GM12878 (cell line): ENCODE results near the gene GALNT16. TPM values are rescaled to one million over a fixed set of nuclear protein-coding genes. Genes with fewer than 3 reads are reported as not detected.

Experiments
- ATAC-seq: fragments of 200-7000 bp; cut with Tn5 transposase; 3 replicates; pipeline ENCODE4 v1.9.1; 2020; ENCODE audit warnings: mild to moderate bottlenecking, moderate library complexity
- BruUV-seq: library from RNA; stranded (reverse); fragments of 400-500 nt; replicated peaks from 2 replicates; lab custom pipeline; 2021; lab: Mats Ljungman, UMichigan
- CTCF ChIA-PET: fragments of 300-600 bp; sonication (Branson Sonifier 250); formaldehyde crosslinking; extraction: SDS; loops from one replicate; lab custom pipeline; 2021; ENCODE audit warnings: inconsistent platforms; lab: Yijun Ruan, JAX
- POLR2A ChIA-PET: fragments of 350-600 bp; formaldehyde crosslinking; extraction: SDS; loops from one replicate; lab custom pipeline; 2021; ENCODE audit warnings: inconsistent platforms; lab: Charles Lee
- RAD21 ChIA-PET: fragments of 300-600 bp; sonication (Branson Sonifier 250); formaldehyde crosslinking; loops from one replicate; lab custom pipeline; 2023; ENCODE audit warnings: antibody characterized with exemption; ENCODE audit not compliant: unreplicated experiment; lab: Charles Lee
- SMC1A ChIA-PET: fragments of 300-600 bp; sonication (Branson Sonifier 250); formaldehyde crosslinking; loops from one replicate; lab custom pipeline; 2023; ENCODE audit not compliant: unreplicated experiment, uncharacterized antibody; lab: Charles Lee
- DNase-seq: peaks from one replicate; pipeline ENCODE4 v3.0.0-alpha.2; 2011; ENCODE audit warnings: low read depth, low spot score
- FAIRE-seq: peaks from 3 replicates; lab custom pipeline; 2011; peaks lifted over from hg19 to GRCh38; lab: Jason Lieb, UNC
- H2AFZ ChIP-seq: 2 replicates; pipeline ENCODE4 v1.6.0; 2011; ENCODE audit warnings: low read depth, low read length, control low read depth; ENCODE audit not compliant: control insufficient read depth
- H3K27ac ChIP-seq: 2 replicates; pipeline ENCODE4 v1.5.1; 2011; ENCODE audit warnings: control low read depth; ENCODE audit not compliant: control insufficient read depth, insufficient read depth
- H3K27me3 ChIP-seq, 2 experiments: replicated peaks in 1 of 2; 2 replicates each; pipeline versions ENCODE4 v1.6.0 to v1.6.1; 2011; ENCODE audit warnings: low read length in 1 of 2; ENCODE audit not compliant: control insufficient read depth in 2 of 2, insufficient read depth in 2 of 2
- H3K36me3 ChIP-seq, 2 experiments: 2 replicates each; pipeline ENCODE4 v1.5.1; 2011; ENCODE audit warnings: low read length in 1 of 2; ENCODE audit not compliant: control insufficient read depth in 2 of 2, insufficient read depth in 2 of 2
- H3K4me1 ChIP-seq: 2 replicates; pipeline ENCODE4 v1.6.1; 2011; ENCODE audit warnings: mild to moderate bottlenecking, low read length, moderate library complexity, mixed read lengths; ENCODE audit not compliant: control insufficient read depth, insufficient read depth
- H3K4me2 ChIP-seq: 2 replicates; pipeline ENCODE4 v1.6.0; 2011; ENCODE audit warnings: control low read depth; ENCODE audit not compliant: control insufficient read depth, insufficient read depth
- H3K4me3 ChIP-seq: fragments of 200-600 bp; sonication (generic); 2 replicates; pipeline ENCODE4 v1.5.1; 2016
- H3K79me2 ChIP-seq: 2 replicates; pipeline ENCODE4 v1.6.0; 2011; ENCODE audit warnings: low read length; ENCODE audit not compliant: control insufficient read depth, insufficient read depth
- H3K9ac ChIP-seq: 2 replicates; pipeline ENCODE4 v1.8.0; 2011; ENCODE audit warnings: low read length, control low read depth, mixed read lengths; ENCODE audit not compliant: control insufficient read depth, insufficient read depth
- H3K9me3 ChIP-seq: replicated peaks from 3 replicates; pipeline ENCODE4 v1.5.1; 2011; ENCODE audit warnings: mild to moderate bottlenecking, low read length; ENCODE audit not compliant: control insufficient read depth, insufficient read depth
- H4K20me1 ChIP-seq: 2 replicates; pipeline ENCODE4 v1.6.0; 2011; ENCODE audit not compliant: control insufficient read depth, insufficient read depth
- ATF3 ChIP-seq: IDR thresholded peaks from 2 replicates; pipeline ENCODE4 v1.6.1; 2011; ENCODE audit warnings: low read depth, mild to moderate bottlenecking, low read length, moderate library complexity, borderline replicate concordance; ENCODE audit errors: extremely low read depth
- DPF2 ChIP-seq: fragments of 450-650 bp; IDR thresholded peaks from 2 replicates; pipeline ENCODE4 v1.6.1; 2017; ENCODE audit warnings: mild to moderate bottlenecking
- E2F4 ChIP-seq: IDR thresholded peaks from 2 replicates; pipeline ENCODE4 v1.6.1; 2012; ENCODE audit warnings: low read depth, low read length, improper control_type of control experiment
- EZH2 ChIP-seq: IDR thresholded peaks from 2 replicates; pipeline ENCODE4 v1.6.1; 2012; ENCODE audit warnings: low read depth, mild to moderate bottlenecking, control low read depth, inconsistent platforms, low read length, borderline replicate concordance; ENCODE audit not compliant: control insufficient read depth
- FOXM1 ChIP-seq: IDR thresholded peaks from 2 replicates; pipeline ENCODE4 v1.6.1; 2012; ENCODE audit warnings: low read depth, mild to moderate bottlenecking, inconsistent platforms, low read length, moderate library complexity
- GABPA ChIP-seq: IDR thresholded peaks from 2 replicates; pipeline ENCODE4 v1.6.1; 2014; ENCODE audit warnings: antibody characterized with exemption, low read depth, mild to moderate bottlenecking, inconsistent platforms
- IRF4 ChIP-seq: IDR thresholded peaks from 2 replicates; pipeline ENCODE4 v1.6.1; 2011; ENCODE audit warnings: low read depth, low read length
- JUNB ChIP-seq: IDR thresholded peaks from 2 replicates; pipeline ENCODE4 v1.6.1; 2016; ENCODE audit warnings: antibody characterized with exemption, mild to moderate bottlenecking
- KDM1A ChIP-seq: fragments of 200-600 bp; sonication (generic); IDR thresholded peaks from 2 replicates; pipeline ENCODE4 v1.6.1; 2016; ENCODE audit warnings: borderline replicate concordance
- LARP7 ChIP-seq: fragments of 450-650 bp; IDR thresholded peaks from 2 replicates; pipeline ENCODE4 v1.6.1; 2017; ENCODE audit warnings: mild to moderate bottlenecking
- MEF2A ChIP-seq: IDR thresholded peaks from 2 replicates; pipeline ENCODE4 v1.6.1; 2011; ENCODE audit warnings: low read depth, mild to moderate bottlenecking, low read length, moderate library complexity; ENCODE audit not compliant: insufficient read depth
- MXI1 ChIP-seq: fragments of 150-350 bp; IDR thresholded peaks from 2 replicates; pipeline ENCODE4 v1.6.1; 2011; ENCODE audit warnings: low read depth, mild to moderate bottlenecking, inconsistent platforms, low read length, improper control_type of control experiment
- NRF1 ChIP-seq: conservative IDR thresholded peaks from 2 replicates; pipeline ENCODE4 v1.6.1; 2011; ENCODE audit warnings: mild to moderate bottlenecking, low read depth, low read length, improper control_type of control experiment
- PAX5 ChIP-seq: IDR thresholded peaks from 2 replicates; pipeline ENCODE4 v1.6.1; 2011; ENCODE audit warnings: low read depth, low read length, borderline replicate concordance
- RUNX3 ChIP-seq: IDR thresholded peaks from 2 replicates; pipeline ENCODE4 v1.6.1; 2012; ENCODE audit warnings: low read length, inconsistent platforms
- YY1 ChIP-seq: IDR thresholded peaks from 2 replicates; pipeline ENCODE4 v1.6.1; 2011; ENCODE audit warnings: low read depth, mild to moderate bottlenecking, low read length
- ZNF592 ChIP-seq: fragments of 450-650 bp; IDR thresholded peaks from 2 replicates; pipeline ENCODE4 v1.6.1; 2017; ENCODE audit warnings: mild to moderate bottlenecking, moderate library complexity
- WGBS: methylation state at CpG from one replicate; pipeline ENCODE4 v1.1.6; 2016; ENCODE audit warnings: low lambda C conversion rate; ENCODE audit not compliant: insufficient replicate concordance, insufficient coverage; ENCODE audit errors: missing lambda C conversion rate; 5-methylcytosine and 5-hydroxymethylcytosine counted together
- in situ Hi-C: fragments of 300-500 bp; cut with MboI; formaldehyde crosslinking; loops from 9 replicates; pipeline ENCODE4 v1.14.3; 2018; ENCODE audit warnings: mixed read lengths
- intact Hi-C: fragments of 100-400 bp; cut with micrococcal nuclease; formaldehyde crosslinking; loops from one replicate; pipeline ENCODE4 v1.14.2; 2022; ENCODE audit not compliant: unreplicated experiment
- polyA plus RNA-seq, 11 experiments: library from polyadenylated mRNA; depleted of rRNA in 4 of 11; unstranded in 6 of 11; stranded (reverse) in 5 of 11; fragments of >200 nt; fragmentation: Nextera tagmentation in 4 of 11; fragmentation: Illumina TruSeq in 1 of 11; extraction: Ambion mirVana in 4 of 11; extraction: Trizol in 1 of 11; gene quantifications; 1 replicate in 1 of 11; 2 replicates in 10 of 11; pipeline versions ENCODE4 v1.2.1 to v1.2.3, GENCODE V29; 2011 to 2016; ENCODE audit warnings: inconsistent platforms in 2 of 11, missing spikeins in 2 of 11, low read depth in 1 of 11
- total RNA-seq, 4 experiments: library from RNA; depleted of rRNA in 3 of 4; stranded (reverse); fragments of >200 nt in 3 of 4; fragmentation: Illumina TruSeq in 1 of 4; extraction: Trizol in 1 of 4; gene quantifications; 2 replicates each; pipeline versions ENCODE4 v1.2.1 to v1.2.3, GENCODE V29; 2013 to 2021

Gene GALNT16
- total and polyA plus RNA-seq, 10 of the 15 experiments (the other 5 are each of a cell fraction or from before 2014, with no cell fraction given) = under 0.01 to 0.08 (median 0.03) TPM; not detected in 3

GRCh38 chr14:69318901-69319475, 59.0 kb downstream of the GALNT16 start:
- ChIA-PET CTCF (interaction anchor here (0.8 kb wide), 1 partner anchor 11 kb away, joined by 3 read pairs; no protein-coding TSS in a partner anchor), RAD21 (no interaction called here), SMC1A (interaction anchor here (0.9 kb wide), 1 partner anchor 156 kb away, joined by 3 read pairs; no protein-coding TSS in a partner anchor), POLR2A (no interaction called here)
- Histone ChIP-seq H3K27ac (no peak overlapping the region), H4K20me1 (no peaks in the 10 kb centered on the region), H3K4me1 (peaks cover 6% of the 10 kb centered on the region), H3K27me3 (no peaks in the 10 kb centered on the region), H3K4me2 (no peak overlapping the region), H3K36me3 (no peaks in the 10 kb centered on the region), H3K9me3 (no peaks in the 10 kb centered on the region), H2AFZ (no peak overlapping the region), H3K9ac (no peak overlapping the region), H3K4me3 (no peak overlapping the region), H3K79me2 (no peaks in the 10 kb centered on the region)
- no peak for DNase-seq
- intact Hi-C loops (no loop called here), in situ Hi-C loops (no loop called here)
- 69% methylated on average over 8 of the region's 8 CpGs for WGBS
- no peak for FAIRE-seq
- BruUV-seq = no TSS peak
- TF ChIP-seq NRF1 (no peak), KDM1A (no peak), ZNF592 (no peak), MEF2A (no peak), MXI1 (no peak), GABPA (no peak), RUNX3 (no peak), FOXM1 (no peak), IRF4 (no peak), YY1 (no peak), DPF2 (no peak), EZH2 (no peak), E2F4 (no peak), JUNB (no peak), ATF3 (no peak), LARP7 (no peak), PAX5 (no peak)
- no peak for ATAC-seq
